G401 (cell line): ENCODE data around the gene MYO18B. TPM values are rescaled to one million over a fixed set of nuclear protein-coding genes. Genes with fewer than 3 reads are reported as not detected.

Source experiments
- DNase-seq: peaks from one replicate; pipeline ENCODE4 v3.0.0-alpha.2; 2015; ENCODE audit warnings: low spot score
- in situ Hi-C: cut with HindIII; loops from 2 replicates; pipeline ENCODE4 v1.10.0; 2016; ENCODE audit warnings: low sequenced_read_pairs, mixed read lengths
- total RNA-seq: library from RNA; depleted of rRNA; stranded (reverse); fragments of >200 nt; shearing (Covaris generic); gene quantifications from 2 replicates; pipeline ENCODE4 v1.2.3, GENCODE V29; 2014

Gene MYO18B
- total RNA-seq, 1 experiment from 2014 or later = not detected

GRCh38 chr22:26045051-26045450 lies 303.1 kb downstream of the MYO18B start:
- no peak for DNase-seq
- in situ Hi-C loops = no loop called here

GRCh38 chr22:26045860-26046259 lies 303.9 kb downstream of the MYO18B start:
- in situ Hi-C loops = no loop called here
- DNase-seq = no peak

- in situ Hi-C loops = no loop called here
- no peak for DNase-seq
Measured at GRCh38 chr22:26047516-26047915, 305.5 kb downstream of the MYO18B start.

- DNase-seq = no peak
- in situ Hi-C loops = no loop called here
Measured at GRCh38 chr22:26047920-26048319, 305.9 kb downstream of the MYO18B start.

GRCh38 chr22:26050079-26050478 lies 308.1 kb downstream of the MYO18B start:
- in situ Hi-C loops = no loop called here
- no peak for DNase-seq

- no peak for DNase-seq
- in situ Hi-C loops = no loop called here
Measured at GRCh38 chr22:26053737-26054316, 311.8 kb downstream of the MYO18B start.

- in situ Hi-C loops = no loop called here
Measured at GRCh38 chr22:26054841-26055605, 313.0 kb downstream of the MYO18B start.

GRCh38 chr22:26055693-26056092 lies 313.7 kb downstream of the MYO18B start:
- in situ Hi-C loops = no loop called here

More at GRCh38 chr22:26054841-26055605, 313.0 kb downstream of the MYO18B start:
- DNase-seq = peak; percentile 70

GRCh38 chr22:26056455-26057200 lies 314.6 kb downstream of the MYO18B start:
- in situ Hi-C loops = no loop called here
- DNase-seq = no peak

More at GRCh38 chr22:26055693-26056092, 313.7 kb downstream of the MYO18B start:
- no peak for DNase-seq

- in situ Hi-C loops = no loop called here
- no peak for DNase-seq
Measured at GRCh38 chr22:26057731-26058130, 315.7 kb downstream of the MYO18B start.

GRCh38 chr22:26064048-26064447 lies 322.1 kb downstream of the MYO18B start:
- DNase-seq = no peak
- in situ Hi-C loops = no loop called here

- DNase-seq = no peak
- in situ Hi-C loops = no loop called here
Measured at GRCh38 chr22:26065847-26066246, 323.9 kb downstream of the MYO18B start.

- in situ Hi-C loops = no loop called here
- DNase-seq = no peak
Measured at GRCh38 chr22:26066534-26066933, 324.5 kb downstream of the MYO18B start.

- no peak for DNase-seq
- in situ Hi-C loops = no loop called here
Measured at GRCh38 chr22:26068571-26068970, 326.6 kb downstream of the MYO18B start.

GRCh38 chr22:26072621-26073020 lies 330.6 kb downstream of the MYO18B start:
- DNase-seq = no peak
- in situ Hi-C loops = no loop called here

GRCh38 chr22:26075251-26075650 lies 333.3 kb downstream of the MYO18B start:
- in situ Hi-C loops = no loop called here
- no peak for DNase-seq

GRCh38 chr22:26079009-26079408 lies 337.0 kb downstream of the MYO18B start:
- in situ Hi-C loops = no loop called here
- no peak for DNase-seq
